ENCODE results near the gene KLHL28.
A peak's percentile ranks its signal among the peaks of the same experiment; 100 is the strongest.

KLHL28 gene

GRCh38 chr14:44961554-44962333, at the start of gene KLHL28, which contains the start of gene TOGARAM1:
Gene KLHL28, minus strand, starts transcription at chr14:44961947. Its CDS starts 16,019 bp downstream, at chr14:44945928.
Gene TOGARAM1, plus strand, starts transcription at chr14:44962190. Its CDS starts 232 bp downstream, at chr14:44962422.
- DNase-seq: peak; percentile 96

- DNase-seq: no peak
Measured at GRCh38 chr14:45003924-45004323, 42.2 kb upstream of the KLHL28 start.

- no peak for DNase-seq
Measured at GRCh38 chr14:44995770-44996294, 34.1 kb upstream of the KLHL28 start.

GRCh38 chr14:44995196-44995595, 33.4 kb upstream of the KLHL28 start:
- no peak for DNase-seq

GRCh38 chr14:44990533-44990932, 28.8 kb upstream of the KLHL28 start:
- no peak for DNase-seq

GRCh38 chr14:44989497-44990440, 28.0 kb upstream of the KLHL28 start:
- no peak for DNase-seq

- DNase-seq: no peak
Measured at GRCh38 chr14:44988694-44989093, 26.9 kb upstream of the KLHL28 start.

- DNase-seq: no peak
Measured at GRCh38 chr14:44982594-44982993, 20.8 kb upstream of the KLHL28 start.

- no peak for DNase-seq
Measured at GRCh38 chr14:44981198-44981597, 19.5 kb upstream of the KLHL28 start.

- no peak for DNase-seq
Measured at GRCh38 chr14:44979740-44980356, 18.1 kb upstream of the KLHL28 start.

- DNase-seq: no peak
Measured at GRCh38 chr14:44979273-44979672, 17.5 kb upstream of the KLHL28 start.

- no peak for DNase-seq
Measured at GRCh38 chr14:44971459-44971858, 9.7 kb upstream of the KLHL28 start.

GRCh38 chr14:44970907-44971306, 9.2 kb upstream of the KLHL28 start:
- no peak for DNase-seq

GRCh38 chr14:44968714-44969113, 7.0 kb upstream of the KLHL28 start:
- no peak for DNase-seq

- DNase-seq: no peak
Measured at GRCh38 chr14:44966601-44967336, 5.0 kb upstream of the KLHL28 start.

- no peak for DNase-seq
Measured at GRCh38 chr14:44963775-44964380, 2.1 kb upstream of the KLHL28 start.

- DNase-seq: no peak
Measured at GRCh38 chr14:44963044-44963528, 1.3 kb upstream of the KLHL28 start.

- peak; percentile 37 for DNase-seq
Measured at GRCh38 chr14:44962334-44963043, 742 bp upstream of the KLHL28 start.

GRCh38 chr14:44961151-44961553, 595 bp downstream of the KLHL28 start:
- DNase-seq: peak; percentile 73

GRCh38 chr14:44960646-44961045, 1.1 kb downstream of the KLHL28 start:
- no peak for DNase-seq

GRCh38 chr14:44960146-44960545, 1.6 kb downstream of the KLHL28 start:
- no peak for DNase-seq
